SKM-1 treated with dmso at 0.1 percent for 144 hours (cell line): ENCODE data around the gene MEGF9.

ENCODE experiments used
- DNase-seq: peaks from one replicate; lab custom pipeline; 2025; ENCODE audit not compliant: unreplicated experiment; lab: John Stamatoyannopoulos, UW

MEGF9 gene

DNA sequence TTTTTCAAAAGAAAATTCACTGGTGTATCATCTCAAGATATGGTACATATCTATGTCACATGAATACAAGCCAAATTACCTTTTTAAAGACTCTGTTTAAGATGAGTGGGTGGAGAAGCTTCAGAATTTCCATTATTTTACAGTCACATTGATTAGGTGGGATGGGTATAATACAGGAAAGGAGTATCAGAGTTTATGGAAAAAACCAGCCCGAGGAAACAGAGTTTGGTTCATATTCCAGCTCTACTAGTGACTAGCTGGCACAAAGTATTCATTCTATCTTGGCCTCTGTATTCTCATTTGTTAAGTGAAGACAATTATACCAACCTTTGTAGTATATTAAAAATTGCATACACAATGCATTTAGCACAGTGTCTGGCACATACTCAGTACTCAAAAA lies 87.8 kb downstream of the MEGF9 start:
- DNase-seq, result no peak

DNA sequence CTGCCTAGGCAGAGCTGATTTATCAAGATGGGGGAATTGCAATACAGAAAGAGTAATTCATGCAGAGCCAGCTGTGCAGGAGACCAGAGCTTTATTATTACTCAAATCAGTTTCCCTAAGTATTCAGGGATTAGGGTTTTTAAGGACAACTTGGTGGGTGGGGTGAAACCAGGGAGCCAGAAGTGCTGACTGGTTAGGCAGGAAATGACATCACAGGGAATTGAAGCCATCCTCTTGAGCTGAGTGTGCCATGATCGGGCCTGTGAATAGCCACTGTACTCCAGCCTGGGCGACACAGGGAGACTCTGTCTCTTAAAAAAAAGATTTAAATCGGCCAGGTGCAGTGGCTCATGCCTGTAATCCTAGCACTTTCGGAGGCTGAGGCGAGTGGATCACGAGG lies 89.0 kb downstream of the MEGF9 start:
- DNase-seq, result no peak

- DNase-seq, result no peak
Measured at GRCh38 chr9:120622790-120623189, 91.5 kb downstream of the MEGF9 start.

- DNase-seq, result no peak
Measured at GRCh38 chr9:120621941-120622340, 92.3 kb downstream of the MEGF9 start.

GRCh38 chr9:120619751-120620655 lies 94.3 kb downstream of the MEGF9 start:
- peak; percentile 32 for DNase-seq

- no peak for DNase-seq
Measured at GRCh38 chr9:120616966-120617935, 97.0 kb downstream of the MEGF9 start.

DNA sequence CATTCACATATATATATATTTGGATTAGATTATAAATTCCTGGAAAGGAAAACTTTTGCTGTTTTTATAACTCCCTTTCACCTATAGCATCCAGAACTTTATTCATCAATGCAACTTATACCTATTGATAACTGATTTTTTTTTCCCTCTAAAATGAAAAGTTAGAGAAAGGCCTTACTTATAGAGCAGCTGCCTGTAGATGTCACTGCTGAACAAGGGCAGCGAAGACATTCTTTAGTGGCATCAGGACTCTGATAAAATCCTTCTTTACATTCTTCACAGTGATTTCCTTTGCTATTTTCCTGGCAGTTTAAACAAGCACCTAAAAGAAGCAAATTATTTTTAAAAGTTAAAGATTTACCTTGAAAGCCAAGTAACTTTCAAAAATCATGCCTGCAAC lies 102.1 kb downstream of the MEGF9 start:
- no peak for DNase-seq

GRCh38 chr9:120611690-120612068 lies 102.6 kb downstream of the MEGF9 start:
- DNase-seq, result no peak

- DNase-seq, result peak; percentile 6
Measured at GRCh38 chr9:120610975-120611689, 103.1 kb downstream of the MEGF9 start.

GRCh38 chr9:120609636-120610035 lies 104.6 kb downstream of the MEGF9 start:
- no peak for DNase-seq

GRCh38 chr9:120608421-120608820 lies 105.8 kb downstream of the MEGF9 start:
- no peak for DNase-seq

GRCh38 chr9:120603591-120603990 lies 110.7 kb downstream of the MEGF9 start:
- DNase-seq, result no peak

DNA sequence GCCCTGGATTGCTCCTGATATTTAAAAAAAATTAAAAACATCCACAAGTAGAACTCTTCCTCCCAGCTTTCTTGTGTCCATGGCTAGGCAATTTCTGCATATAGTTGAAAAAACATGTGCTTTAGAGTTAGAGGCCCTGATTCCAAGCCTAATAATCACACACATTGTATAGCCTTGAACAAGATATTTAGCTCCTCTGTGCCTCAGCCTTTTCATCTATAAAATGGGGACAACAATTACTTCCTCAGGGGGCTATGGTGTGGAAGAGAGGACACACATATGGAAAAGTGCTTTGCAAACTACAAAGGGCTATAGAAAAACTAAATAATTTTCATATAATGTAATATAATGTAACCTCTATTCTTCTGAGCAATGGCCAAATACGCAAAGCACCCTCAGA lies 111.3 kb downstream of the MEGF9 start:
- DNase-seq, result no peak

GRCh38 chr9:120593955-120594277 lies 120.4 kb downstream of the MEGF9 start:
- no peak for DNase-seq

DNA sequence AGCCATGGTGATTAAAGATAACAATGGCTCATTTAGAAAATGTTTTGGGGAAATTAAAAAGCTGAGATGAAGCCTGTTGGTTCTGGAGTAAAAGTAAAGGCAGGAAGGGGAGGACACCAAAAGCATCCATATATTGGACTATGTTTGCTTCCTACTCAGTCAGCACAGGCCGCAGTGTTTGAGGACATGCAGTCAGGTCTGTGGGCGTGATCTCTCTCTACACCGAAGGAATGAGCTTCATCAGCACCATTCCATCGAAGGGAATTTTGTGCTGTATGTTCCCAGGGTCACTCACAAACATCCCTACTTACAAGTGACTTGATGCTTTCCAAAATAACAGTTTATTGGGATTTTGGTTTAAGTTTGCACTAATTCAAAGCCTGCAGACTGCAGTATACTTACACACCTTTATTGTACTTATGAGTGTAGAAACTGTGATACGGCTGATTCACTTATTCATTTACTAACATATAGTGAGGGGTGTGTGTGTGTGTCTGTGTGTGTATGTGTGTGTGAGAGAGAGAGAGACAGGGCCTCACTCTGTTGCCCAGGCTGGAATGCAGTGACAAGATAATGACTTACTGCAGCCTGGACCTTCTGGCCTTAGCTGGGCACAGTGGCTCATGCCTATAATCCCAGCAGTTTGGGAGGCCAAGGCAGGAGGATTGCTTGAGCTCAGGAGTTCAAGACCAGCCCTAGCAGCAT lies 120.9 kb downstream of the MEGF9 start:
- no peak for DNase-seq

DNA sequence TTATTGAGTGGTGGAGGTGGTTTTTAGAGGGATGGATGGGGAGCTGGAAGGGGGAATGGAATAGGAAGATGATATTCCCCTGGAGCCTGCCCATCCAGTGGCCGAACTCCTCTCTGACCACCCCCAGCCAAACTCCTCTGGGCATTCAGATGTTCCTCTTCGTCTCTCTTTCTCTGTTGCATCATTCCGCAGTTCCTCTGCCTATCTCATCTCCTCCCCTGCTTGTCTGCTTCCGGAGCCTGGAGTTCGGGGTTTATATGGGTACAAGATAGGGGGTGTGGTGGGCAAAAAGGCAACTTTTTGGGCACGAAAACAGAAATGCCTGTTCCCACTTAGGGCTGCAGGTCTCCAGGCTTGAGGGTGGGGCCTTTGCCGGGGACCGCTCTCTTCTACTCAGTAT lies 122.1 kb downstream of the MEGF9 start:
- no peak for DNase-seq

DNA sequence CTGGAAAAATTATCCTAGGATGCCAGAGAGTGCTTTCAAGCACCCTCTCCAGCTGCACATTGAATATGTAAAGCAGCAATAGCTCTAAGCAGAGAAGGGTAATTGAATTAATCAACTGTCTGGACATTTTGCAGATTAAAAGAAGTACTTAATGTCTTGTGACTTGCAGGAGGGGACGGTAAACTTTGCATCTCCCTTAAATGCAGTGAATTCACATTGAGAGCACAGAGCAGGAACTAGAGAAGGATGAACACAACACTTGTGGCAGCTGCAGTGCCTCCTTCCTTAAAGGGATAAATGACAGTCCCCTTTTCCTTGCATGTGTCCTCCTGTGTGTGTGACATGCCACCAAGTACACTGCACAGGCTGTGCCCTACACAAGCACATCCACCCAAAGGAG lies 126.9 kb downstream of the MEGF9 start:
- DNase-seq, result no peak

- peak; percentile 88 for DNase-seq
Measured at GRCh38 chr9:120583958-120584369, 130.3 kb downstream of the MEGF9 start.

GRCh38 chr9:120580051-120580896 lies 134.0 kb downstream of the MEGF9 start, which contains the start of gene CDK5RAP2:
Gene CDK5RAP2 (minus strand): TSS chr9:120580167. CDS start chr9:120579978, 189 bp downstream.
- DNase-seq, result peak; percentile 95
